ENCODE data around the gene BRDT. TPM values are rescaled to one million over a fixed set of nuclear protein-coding genes. Genes with fewer than 3 reads are reported as not detected.

Gene BRDT
- polyA plus RNA-seq (ENCODE audit: insufficient read length in 3 of 3): under 1 TPM in 2 of 3 donors, not detected in 1; 0.17 to 0.31 TPM

DNA sequence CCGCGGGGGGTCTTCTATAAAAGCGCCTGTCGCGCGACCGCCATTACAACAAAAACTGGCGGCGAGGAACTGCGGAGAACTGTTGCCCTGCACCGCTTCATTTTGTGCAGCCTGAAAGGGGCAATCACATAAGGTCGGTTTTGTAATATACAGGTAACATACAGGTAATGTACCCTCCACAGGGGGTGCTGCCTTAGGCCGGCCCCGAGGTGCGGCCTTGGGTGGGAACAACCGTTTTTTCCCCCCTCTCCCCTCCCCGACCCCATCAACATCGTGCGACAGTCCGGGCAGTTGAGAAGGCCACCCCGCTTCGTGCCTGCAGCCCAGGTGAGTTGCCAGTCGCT lies at the start of gene BRDT:
Gene BRDT, plus strand, starts transcription at position 46 of the 344 bp plus-strand sequence. CDS start 13,354 bp downstream, outside the sequence.
- DNase-seq (ENCODE audit: low read depth in 3 of 3, low spot score in 2 of 3): no peak

DNA sequence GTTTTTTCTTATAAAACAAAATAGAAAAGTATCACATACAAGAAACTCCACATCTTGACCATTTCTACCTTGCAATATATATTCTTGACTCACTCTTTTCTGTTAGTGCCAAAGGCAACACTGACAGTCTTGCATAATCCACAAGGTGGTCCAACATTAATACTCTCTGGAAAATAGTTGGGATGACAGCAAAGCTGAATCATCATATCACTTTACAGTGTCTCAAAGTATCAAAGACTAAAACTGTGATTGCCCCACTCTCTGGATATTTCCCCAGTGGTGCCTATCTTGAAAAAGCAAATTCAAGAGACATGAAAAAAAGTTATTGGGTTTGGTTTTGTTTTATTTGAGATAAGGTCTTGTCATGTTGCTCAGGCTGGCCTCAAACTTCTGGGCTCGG lies 48.6 kb upstream of the BRDT start:
- no peak for DNase-seq (ENCODE audit: low read depth in 3 of 3, low spot score in 2 of 3)

GRCh38 chr1:91901231-91901630 lies 48.0 kb upstream of the BRDT start:
- no peak for DNase-seq (ENCODE audit: low read depth in 3 of 3, low spot score in 2 of 3)

- DNase-seq (ENCODE audit: low read depth in 3 of 3, low spot score in 2 of 3): no peak
Observed at GRCh38 chr1:91912266-91912665, 36.9 kb upstream of the BRDT start.

DNA sequence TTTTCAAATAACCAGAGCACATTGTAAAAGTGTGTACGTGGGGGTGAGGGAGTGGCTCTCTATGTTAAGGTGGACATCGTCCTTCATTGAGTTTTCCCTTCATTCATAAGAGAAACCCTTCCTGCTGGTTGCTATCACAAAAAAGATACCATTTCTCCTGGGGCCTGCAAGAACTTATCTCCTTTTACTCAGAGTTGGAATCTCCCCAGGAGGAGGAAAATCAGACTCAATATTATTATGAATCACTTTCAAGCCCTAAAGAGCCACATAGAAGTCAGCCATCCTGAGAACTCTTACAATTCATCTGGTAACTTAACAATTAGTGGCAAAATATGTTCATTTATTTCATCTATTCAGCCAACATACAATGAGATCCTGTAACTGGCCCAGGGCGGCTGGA lies 36.2 kb upstream of the BRDT start:
- DNase-seq (ENCODE audit: low read depth in 3 of 3, low spot score in 2 of 3): no peak

DNA sequence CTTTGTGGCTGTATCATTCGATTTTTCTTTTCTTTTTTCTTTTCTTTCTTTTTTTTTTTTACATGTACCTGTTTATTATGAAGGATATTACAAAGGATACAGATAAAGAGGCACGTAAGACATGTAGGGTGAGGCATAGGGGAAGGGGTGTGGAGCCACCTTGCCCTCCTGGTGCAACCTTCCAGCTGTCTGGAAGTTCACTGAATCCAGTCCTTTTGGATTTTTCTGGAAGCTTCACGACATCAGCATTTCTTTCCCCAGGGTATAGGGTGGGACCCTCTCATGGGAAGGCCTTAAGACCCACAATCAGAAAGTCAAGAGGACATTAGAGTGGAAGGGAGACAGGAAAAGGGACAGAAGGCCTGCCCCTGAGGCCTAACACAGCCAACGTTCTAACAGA lies 33.2 kb upstream of the BRDT start:
- no peak for DNase-seq (ENCODE audit: low read depth in 3 of 3, low spot score in 2 of 3)

DNA sequence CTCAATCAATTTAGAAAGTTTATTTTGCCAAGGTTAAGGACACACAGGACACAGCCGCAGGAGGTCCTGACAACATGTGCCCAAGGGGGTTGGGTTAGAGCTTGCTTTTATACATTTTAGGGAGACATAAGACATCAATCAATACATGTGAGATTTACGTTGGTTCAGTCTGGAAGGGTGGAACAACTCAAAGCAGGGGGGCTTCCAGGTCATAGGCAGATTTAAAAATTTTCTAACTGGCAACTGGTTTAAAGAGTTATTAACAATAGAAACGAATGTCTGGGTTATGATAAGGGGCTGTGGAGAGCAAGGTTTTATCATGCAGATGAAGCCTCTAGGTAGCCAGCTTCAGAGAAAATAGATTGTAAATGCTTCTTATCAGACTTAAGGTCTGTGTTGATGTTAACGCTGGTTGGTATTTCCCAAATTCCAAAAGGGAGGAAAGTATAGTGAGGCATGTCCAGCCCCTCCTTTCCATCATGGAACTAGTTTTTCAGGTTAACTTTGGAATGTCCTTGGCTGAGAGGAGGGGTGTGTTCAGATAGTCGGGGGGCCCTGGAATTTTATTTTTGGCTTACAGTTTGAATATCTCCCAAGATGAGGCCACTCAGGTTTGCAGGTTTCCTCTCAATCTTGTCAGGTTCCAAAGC lies 32.3 kb upstream of the BRDT start:
- no peak for DNase-seq (ENCODE audit: low read depth in 3 of 3, low spot score in 2 of 3)

- DNase-seq (ENCODE audit: low read depth in 3 of 3, low spot score in 2 of 3): no peak
Observed at GRCh38 chr1:91919962-91920361, 29.2 kb upstream of the BRDT start.

DNA sequence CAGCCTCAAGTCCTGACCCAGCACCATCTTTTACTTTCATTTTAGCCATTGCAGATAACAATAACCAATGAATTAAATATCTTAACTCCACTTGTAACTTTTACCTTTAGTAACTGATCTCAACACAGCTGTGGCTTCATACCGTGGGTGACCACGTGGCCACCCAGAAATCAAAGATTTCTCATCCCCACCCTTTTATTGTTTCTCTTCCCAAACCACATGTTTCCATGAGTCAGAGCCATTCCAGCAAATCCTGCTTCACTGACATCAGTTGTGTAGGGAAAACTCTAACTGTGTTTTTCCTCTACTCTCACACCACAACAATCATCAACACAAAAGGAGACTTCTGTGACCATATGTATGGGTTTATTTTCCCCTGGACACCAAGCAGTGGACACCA lies 25.1 kb upstream of the BRDT start:
- DNase-seq (ENCODE audit: low read depth in 3 of 3, low spot score in 2 of 3): no peak

DNA sequence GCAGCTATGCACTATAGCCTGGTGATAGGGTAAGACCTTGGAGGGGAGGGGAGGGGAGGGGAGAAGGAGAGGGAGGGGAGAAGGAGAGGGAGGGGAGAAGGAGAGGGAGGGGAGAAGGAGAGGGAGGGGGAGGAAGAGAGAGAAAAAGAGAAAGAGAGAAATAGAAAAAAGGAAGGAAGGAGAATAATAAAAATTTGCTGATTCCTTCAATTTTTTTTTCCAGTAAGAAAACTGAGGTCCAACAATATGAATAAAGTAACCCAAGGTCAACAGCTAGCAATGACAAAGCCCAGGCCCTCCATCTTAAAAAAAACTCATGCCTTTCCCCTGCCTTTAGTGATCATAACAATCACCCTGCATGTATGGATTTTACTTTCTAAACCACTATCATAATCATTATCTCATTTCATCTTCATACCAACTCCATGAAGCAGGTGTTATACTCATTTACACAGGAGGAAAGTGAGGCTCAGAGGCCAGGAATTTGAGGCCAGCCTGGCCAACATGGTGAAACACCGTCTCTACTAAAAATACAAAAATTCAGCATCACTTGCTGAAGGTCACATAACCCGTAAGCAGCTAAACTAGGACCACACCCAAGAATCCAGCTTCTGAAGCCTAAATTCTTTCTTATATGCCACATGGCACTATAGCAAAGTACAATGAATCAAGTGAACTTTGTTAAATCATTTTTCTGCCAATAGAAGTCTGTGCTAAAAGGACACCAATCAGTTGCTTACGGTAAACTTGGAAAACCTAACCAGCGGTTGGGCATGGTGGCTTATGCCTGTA lies 23.4 kb upstream of the BRDT start:
- DNase-seq (ENCODE audit: low read depth in 3 of 3, low spot score in 2 of 3): no peak

DNA sequence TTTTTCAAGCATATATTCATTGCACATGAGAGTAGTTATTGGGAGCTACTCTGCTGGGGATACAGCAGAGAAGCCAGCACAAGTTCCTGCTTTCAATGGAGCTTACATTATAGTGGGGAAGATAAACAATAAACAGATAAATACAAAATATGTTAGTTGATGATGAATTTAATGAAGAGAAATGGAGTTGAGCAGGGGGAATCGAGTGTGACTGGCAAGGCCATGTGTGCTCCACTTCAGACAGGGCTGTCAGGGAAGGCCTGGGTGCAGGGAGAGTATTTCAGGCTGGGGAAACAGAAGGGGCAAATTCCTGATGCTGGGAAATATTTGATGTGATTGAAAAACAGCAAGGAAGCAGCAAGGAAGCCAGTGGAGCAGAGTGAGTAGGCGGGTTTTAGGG lies 21.2 kb upstream of the BRDT start:
- DNase-seq (ENCODE audit: low read depth in 3 of 3, low spot score in 2 of 3): no peak

DNA sequence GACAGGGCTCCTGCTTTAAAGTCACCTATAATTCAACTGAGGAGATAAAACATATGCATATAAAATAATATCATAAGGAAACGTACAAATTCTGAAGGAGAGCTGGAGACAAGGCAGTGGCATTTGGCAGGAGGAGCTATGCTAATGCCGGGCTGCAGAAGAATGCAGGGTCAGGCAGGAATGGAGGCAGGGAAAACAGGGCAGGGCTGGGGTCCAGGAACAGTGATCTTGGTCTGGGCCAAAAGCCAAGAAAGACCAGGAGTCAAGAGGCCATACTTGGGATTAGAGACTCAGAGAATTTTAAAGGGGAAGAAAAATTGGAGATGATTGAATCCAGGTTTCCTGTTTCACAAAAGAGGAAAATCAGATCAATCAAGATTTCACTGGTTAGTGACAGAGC lies 20.0 kb upstream of the BRDT start:
- no peak for DNase-seq (ENCODE audit: low read depth in 3 of 3, low spot score in 2 of 3)

- no peak for DNase-seq (ENCODE audit: low read depth in 3 of 3, low spot score in 2 of 3)
Observed at GRCh38 chr1:91937613-91938012, 11.6 kb upstream of the BRDT start.

DNA sequence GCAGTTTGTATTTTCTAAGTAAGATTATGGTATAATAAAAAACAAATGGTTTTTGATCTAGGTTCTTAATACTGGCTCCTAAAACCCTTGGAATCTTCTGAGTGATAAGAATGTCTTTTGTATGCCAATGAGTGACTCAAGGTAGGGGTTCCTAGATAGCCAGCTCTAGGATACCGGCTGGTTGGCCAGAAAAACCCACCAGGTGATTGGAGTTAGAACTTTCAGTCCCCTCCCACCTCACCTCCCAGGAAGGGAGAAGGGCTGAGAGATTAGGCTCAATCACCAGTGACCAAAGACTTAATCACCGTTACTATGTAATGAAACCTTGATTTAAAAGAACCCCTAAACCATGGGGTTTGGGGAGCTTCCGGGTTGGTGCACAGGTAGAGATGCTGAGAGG lies 8.7 kb upstream of the BRDT start:
- no peak for DNase-seq (ENCODE audit: low read depth in 3 of 3, low spot score in 2 of 3)

DNA sequence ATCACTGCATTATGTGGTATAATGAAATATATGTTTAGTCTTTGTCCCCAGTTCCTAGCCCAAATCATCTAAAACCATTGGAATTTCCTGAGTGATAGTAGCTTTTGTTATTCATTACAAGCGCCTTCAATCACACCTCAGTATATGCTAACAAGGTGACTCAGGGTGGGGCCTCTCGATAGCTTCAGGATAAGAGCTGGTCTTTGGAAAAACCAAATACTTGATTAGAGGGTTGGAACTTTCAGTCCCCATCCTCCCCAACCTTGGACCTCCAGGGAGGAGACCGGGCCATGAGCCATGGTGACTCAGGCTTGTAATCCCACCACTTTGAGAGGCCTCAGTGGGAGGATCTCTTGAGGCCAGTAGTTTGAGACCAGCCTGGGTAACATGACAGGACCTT lies 5.1 kb upstream of the BRDT start:
- no peak for DNase-seq (ENCODE audit: low read depth in 3 of 3, low spot score in 2 of 3)

DNA sequence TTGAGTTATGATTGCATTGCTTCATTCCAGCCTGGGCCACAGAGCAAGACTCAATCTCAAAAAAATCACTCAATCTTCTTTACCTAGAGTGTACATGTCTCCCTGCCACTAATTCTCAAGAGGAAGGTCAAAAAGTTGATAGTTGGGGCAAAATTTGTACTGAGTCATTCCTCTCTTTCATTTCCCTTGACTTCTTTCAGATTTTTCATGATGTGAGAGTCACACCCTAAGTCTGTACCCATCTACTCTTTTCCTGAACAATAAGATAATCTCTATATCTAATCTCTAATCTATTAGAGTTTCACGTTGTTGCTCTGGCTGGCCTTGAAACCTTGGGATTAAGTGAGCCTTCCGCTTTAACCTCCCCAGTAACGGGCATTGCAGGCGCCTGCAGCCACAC lies 1.1 kb upstream of the BRDT start:
- DNase-seq (ENCODE audit: low read depth in 3 of 3, low spot score in 2 of 3): no peak

DNA sequence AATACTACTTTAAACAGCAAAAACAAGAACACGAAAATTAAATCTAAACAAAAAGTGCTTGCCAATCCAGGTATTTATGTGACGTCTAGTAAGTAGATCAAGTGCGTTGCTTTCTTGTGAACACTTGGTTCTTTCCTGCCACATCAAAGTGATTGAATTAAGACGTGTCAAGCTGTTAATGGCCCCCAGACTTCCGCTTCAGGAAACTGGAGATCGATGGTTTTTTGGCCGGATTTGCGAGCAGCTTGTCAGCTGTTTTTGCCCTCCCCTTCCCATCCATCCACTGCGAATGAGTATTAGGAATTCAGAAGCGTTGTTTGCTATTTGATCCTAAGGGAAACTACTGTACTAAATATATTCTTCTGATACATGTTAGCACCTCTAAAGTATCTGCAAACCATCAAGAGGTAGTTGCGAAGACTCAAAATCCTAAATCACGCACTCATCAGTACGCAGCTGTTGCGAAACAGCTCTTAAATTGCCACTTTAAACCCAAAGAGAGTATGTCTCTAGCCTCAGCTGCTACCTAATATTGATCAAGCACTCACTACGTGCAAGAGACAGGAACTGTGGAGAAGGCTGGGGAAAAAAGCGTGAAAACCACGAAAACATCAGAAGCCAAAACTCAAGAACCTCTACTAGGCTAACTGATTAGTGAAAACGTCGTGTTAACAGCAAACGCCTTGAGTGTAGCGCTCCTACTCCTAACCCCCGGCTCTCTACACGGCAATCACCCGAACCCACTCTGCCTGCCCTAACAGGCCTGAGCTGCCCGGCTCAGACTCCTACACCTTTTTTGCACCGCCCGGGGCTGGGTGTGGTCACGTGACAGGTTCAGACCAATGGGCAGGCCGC lies 473 bp upstream of the BRDT start:
- no peak for DNase-seq (ENCODE audit: low read depth in 3 of 3, low spot score in 2 of 3)

DNA sequence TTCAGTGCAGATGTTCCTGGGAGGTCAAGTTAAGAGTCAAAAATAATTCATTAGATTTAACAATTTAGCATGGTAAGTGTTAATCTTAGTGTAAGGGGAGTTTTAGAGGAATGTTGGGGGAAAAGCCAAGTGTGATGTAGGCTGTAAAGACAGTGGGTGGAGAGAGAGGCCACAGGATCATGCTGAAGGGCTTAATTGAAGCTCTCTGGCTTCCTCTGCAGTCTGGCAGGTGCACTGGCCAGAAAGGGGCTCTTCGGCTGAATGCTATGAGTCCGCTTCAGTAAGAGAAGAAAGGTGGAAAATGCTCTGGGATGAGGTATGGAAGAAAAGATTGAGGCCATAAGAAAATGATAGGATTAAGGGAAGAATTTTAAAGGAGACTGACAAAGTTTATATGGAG lies 3.0 kb downstream of the BRDT start:
- no peak for DNase-seq (ENCODE audit: low read depth in 3 of 3, low spot score in 2 of 3)

GRCh38 chr1:91958926-91959325 lies 9.7 kb downstream of the BRDT start:
- DNase-seq (ENCODE audit: low read depth in 3 of 3, low spot score in 2 of 3): no peak

DNA sequence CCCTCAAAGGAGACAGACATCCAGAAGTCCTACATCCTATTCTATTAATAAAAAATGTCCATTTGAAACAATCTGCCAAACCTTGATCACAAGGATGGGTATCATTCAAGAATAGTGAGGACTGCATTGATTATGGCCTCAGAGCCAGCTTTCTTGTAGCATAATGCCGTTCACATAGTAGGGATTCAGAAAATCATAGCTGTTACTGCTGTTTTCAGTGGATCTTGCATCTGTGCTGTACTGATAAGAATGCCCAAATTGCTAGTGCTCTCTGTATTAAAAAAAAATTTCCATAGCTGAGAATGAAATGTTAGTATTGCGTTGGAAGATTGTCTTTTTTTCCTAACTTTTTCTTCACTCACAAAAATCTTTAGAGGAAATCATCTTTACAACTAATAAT lies 19.1 kb downstream of the BRDT start:
- no peak for DNase-seq (ENCODE audit: low read depth in 3 of 3, low spot score in 2 of 3)

DNA sequence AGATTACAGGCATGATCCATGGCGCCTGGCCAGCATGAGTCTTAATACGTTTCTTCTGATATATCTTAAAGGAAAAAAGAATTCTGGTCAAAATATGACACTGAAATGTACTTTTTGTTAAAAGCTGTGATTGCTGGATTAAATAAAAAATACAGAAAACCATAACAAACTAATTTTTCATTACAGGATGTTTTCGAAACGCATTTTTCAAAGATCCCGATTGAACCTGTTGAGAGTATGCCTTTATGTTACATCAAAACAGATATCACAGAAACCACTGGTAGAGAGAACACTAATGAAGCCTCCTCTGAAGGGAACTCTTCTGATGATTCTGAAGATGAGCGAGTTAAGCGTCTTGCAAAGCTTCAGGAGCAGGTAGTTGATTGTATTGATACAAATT lies 30.2 kb downstream of the BRDT start:
- DNase-seq (ENCODE audit: low read depth in 3 of 3, low spot score in 2 of 3): no peak

DNA sequence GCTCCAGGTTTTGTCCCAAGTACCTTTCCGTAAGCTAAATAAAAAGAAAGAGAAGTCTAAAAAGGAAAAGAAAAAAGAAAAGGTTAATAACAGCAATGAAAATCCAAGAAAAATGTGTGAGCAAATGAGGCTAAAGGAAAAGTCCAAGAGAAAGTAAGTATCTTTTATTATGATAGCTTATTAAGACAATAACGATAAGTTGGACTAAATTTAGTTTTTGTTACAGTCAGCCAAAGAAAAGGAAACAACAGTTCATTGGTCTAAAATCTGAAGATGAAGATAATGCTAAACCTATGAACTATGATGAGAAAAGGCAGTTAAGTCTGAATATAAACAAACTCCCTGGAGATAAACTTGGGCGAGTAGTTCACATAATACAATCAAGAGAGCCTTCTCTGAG lies 31.5 kb downstream of the BRDT start:
- DNase-seq (ENCODE audit: low read depth in 3 of 3, low spot score in 2 of 3): no peak

Data from right renal cortex interstitium (tissue), 3 donors.